ENCODE data around the gene SSTR3.
"Not testable (repeated sequence)": the region's sequence is repeated elsewhere in the genome, so short reads cannot be mapped to it uniquely, and the experiment has no call there.

Gene SSTR3

GRCh38 chr22:37178350-37179125, 33.7 kb downstream of the SSTR3 start:
- DNase-seq = no peak

- DNase-seq = no peak
Measured at GRCh38 chr22:37177755-37178154, 34.5 kb downstream of the SSTR3 start.

DNA sequence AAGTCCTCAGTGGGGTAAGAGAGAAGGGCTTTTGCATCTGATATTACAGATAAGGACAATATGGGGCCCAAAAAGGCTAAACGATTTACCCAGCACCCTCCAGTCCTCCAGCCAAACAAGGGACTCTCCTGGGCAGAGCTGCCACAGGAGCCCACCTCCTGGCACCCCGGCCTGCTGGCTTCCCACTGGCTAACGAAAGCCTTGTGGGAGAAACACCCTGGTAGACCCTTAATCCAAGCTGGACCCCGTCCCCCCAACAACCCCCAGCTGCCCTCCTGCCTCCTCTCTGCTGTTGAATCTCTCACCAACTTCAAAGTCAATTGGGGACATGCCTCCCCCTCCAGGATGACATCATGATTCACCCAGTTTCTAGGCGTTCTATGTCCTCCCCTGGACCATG, 35.1 kb downstream of the SSTR3 start:
- no peak for DNase-seq

DNA sequence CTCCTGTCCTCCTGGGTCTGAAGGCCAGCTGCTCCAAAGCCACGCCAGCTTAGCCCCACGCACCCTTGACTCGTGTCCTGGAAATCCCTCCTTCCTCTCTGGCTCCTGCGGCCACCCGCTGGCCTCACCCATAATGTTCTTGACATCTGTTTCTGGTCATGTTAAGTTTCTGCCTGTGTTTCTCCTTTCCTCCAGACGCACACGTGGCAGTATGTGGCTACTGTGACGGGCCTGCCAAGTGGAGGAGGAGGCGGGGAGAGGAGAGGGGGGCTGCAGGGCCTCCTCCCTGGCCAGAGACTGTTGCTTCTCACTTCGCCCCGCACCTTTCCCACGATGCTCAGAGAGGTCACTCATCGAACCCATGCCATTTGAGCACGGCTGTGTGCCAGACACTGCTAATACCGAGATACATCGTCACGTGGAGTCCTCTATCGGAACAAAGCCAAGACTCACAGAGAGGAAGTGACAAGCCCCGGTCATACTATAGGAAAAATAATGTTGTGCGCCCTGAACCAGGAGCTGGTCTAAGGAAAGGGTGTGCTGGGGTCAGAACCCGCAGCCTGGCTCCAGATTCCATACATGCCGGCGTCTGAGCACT, 35.7 kb downstream of the SSTR3 start:
- DNase-seq = no peak

DNA sequence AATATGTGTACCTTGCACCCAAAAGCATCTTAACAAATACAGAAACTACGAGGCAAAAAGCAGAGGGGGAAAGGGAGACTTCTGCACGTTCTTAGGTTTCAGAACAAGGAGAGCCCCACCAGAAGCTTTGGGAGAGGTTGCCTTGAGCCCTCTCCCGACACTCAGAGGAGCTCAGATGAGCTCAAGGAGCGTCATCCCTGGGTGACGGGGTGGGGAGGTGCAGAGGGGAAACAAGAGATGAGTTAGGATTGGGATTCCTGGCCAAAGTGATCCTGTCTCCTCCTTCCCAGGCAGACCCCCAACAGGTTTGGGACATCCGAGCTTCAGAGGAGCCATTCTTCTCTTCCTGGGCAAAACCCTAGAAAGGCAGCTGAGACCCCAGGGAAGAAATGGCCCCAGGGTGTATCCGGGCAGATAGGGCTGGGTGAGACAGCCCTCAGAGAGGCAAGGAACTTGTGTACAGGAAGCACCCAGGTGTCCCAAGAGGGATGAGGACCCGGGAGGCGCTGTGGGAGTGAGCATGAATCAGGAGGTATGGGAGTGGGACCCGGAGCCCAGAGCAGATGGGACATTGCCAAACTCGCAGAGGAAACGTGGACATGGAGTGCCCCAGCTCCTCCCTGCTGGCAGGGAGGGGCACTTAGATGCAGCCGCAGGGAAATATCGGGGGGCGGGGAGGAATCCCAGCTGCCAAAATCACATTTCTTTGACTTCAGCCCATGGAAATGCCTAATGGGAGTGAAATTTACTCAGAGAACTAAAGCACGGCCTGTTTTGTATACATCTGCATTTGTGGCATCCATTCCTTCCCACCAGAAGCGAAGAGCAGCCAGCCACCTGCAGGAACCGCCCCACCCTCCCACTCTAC, 36.6 kb downstream of the SSTR3 start:
- no peak for DNase-seq

DNA sequence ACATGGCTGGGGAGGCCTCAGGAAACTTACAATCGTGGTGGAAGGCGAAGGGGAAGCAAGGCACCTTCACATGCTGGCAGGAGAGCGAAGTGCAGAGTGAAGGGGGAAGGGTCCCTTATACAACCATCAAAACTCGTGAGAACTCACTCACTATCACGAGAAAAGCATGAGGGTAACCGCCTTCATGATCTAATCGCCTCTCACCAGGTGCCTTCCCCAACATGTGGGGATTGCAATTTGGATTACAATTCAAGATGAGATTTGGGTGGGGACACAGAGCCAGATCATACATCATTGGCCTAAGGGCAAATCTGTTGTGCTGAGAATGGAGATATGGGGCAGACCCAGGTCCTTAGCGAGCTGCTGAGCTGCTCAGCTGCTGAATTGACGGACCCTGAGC, 37.3 kb downstream of the SSTR3 start:
- DNase-seq = no peak

- no peak for DNase-seq
Measured at GRCh38 chr22:37173709-37174108, 38.6 kb downstream of the SSTR3 start.

DNA sequence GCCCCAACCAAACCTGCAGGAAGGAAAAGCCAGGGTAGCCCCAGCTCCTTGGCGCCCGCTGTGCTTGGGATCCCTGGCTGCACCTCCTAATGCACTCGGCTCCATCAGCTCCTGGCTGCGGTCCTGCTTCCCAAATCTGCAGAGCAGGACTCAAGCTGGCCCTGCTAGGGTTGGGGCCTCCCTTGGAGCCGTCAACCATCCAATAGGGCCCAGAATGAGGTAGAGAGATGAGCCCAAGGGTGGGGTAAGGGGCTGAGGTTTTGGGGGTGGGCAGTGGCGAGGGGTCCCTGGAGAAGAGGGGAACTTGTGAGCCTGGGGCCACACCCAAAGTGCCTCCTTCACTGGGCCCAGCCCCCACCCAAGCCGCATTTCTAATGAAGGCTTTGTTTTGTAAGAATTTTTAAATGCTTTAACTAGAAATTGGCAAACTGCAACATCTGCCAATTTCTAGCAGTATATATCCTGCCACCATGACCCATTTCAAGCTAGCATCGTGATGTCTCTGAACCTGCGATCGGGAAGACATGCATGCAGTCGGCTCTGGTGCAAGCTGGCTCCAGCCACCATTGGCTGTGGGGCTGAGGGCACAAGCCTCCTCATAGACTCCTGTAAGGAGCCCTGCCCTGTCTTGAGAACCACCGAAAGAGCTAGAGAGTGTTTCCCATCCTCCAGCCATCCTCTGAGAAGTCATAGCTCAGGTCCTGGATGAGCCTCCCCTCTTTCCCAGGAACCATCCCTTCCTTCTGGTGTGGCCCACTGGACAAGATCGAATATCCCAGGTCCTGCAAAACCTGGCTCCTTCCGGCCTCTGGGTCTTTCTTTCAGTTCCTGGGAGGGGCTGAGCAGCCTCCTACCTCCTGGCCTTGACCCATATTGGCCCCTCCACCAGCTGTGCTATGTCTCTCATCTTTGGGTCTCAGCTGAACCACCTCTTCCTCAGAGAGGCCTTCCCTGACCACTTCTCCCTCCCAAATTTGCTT, 39.7 kb downstream of the SSTR3 start:
- no peak for DNase-seq

DNA sequence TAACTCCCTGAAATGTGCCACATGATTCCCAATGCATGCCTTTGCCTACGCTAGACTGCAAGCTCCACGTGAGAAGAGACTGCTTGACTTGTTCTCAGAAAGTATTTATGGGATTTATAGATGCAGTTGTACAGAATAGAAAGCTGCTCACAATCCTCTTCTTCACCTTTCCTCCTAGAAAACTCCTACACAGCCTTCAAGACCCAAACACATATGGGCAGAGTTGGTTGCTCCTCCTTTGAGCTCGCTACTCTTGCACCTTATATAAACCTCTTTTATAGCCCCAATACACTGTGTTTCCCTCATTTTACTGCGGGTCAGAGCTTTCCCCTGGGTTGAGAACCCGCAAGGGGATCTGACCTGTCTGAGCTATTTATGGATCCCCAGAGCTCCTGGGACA, 40.6 kb downstream of the SSTR3 start:
- DNase-seq = no peak

DNA sequence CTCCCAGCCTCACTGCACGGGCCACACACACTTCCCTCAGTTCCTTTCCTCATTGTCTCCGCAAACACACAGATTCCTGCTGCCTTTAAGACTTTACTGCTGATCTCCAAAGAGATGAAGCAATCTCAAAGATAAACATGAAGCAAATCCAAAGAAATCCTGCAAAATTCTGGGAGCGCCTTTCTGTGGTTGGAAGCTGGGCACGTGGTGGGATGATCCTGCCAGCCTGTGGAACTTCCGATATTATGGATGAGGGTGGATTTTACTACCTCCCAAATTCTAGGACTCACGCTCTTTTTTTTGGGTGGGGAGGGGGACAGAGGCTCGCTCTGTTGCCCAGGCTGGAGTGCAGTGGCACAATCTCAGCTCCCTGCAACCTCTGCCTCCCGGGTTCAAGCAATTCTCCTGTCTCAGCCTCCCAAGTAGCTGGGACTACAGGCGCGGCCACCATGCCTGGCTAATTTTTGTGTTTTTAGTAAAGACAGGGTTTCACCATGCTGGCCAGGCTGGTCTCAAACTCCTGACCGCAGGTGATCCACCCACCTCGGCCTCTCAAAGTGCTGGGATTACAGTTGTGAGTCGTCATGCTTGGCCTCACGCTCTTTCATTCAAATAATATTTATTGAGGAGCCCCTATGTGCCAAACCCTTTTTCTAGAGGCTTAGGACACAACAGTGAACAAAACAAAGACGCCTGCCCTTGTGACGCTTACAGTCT, 41.4 kb downstream of the SSTR3 start:
- DNase-seq = not testable (repeated sequence)

GRCh38 chr22:37169947-37170688, 42.2 kb downstream of the SSTR3 start:
- DNase-seq = no peak

- no peak for DNase-seq
Measured at GRCh38 chr22:37169406-37169805, 42.9 kb downstream of the SSTR3 start.

GRCh38 chr22:37167981-37168647, 44.2 kb downstream of the SSTR3 start:
- no peak for DNase-seq

DNA sequence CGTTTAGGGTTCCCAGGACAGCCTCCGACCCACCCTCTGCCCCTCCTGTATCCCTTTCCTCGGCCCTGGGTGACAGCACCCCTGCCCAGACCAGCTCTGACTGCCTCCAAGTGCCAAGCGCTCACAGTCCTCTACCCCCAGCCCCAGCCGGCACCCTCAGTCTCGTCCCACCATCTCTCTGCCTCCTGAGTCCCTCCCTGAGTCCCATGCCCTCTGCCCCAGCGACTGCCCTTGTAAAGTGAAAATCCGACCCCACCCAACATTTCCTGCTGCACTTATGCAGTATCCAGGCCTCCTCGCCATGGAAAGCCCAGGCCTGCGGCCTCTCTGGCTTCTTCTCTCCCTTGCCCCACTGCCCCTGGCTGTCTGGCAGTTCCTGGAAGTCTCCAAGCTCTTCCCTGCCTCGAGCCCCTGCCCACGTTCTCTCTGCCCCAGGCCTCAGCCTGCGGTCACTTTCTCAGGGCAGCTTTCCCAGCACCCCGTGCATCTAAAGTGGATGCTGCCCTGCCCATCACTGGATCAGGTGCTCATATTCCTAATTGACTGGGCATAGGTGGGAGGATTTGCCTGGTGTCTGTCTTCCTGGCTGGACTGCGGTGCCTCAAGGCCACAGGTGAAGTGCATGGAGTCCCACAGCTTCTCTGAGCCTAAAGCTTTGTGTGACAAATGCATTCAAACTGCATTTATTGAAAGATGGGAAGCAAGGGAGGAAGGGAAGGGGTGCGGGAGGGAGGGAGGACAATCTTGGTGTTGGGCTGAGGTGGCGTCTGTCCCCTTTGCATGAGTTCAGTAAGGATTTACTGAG, 44.9 kb downstream of the SSTR3 start:
- no peak for DNase-seq

DNA sequence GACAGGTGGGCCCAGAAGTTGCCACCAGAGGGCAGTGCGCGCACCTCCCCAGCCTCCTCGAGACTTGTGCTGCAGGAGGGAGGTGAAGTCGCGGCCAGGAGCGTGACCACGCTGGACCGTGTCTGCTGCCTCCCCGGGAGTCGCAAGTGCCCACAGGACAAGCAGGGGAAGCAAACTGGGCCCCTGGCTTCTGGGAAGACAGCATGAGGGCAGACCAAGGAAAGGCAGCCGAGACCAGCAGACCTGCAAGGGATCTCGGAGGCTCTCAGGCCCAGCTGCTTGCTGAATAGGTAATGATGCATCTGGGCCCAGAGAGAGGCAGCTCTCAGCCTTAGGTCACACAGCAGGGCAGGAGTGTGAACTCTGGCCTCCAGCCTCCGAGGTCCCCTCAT, 45.6 kb downstream of the SSTR3 start:
- DNase-seq = peak; percentile 76 to 84

DNA sequence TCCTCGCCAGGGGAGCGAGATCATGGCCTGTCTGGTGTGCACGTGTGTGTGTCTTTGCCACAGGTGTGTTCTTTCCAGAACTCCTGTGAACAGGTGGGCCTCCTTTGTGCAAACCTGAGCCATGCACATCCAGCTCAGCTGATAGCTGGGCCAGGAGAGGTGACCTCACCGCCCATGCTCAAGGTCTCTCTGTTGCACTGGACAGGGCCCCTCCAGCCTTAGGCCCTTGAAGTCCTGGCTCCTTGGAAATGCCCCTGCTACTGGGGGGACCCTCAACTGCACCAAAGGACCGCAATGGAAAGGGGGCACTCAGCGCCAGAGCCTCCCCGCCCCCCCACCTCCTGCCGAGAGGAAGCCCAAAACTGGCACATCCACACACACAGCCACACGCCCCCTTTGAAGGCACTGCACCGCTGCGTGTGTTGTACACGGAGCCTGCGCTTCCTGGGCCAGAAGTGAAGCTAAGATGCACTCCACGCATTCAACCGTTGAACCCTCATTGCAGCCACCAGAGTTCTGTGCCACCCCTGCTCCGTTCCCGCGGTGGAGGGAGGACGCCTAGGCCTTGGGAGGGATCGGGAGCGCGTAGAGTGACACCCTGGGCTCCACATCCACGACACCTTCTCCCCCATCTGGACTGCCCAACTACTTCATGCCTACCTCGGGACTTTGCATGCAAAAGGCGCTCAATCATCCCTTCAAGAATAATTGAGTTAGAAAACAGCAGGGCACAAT, 46.2 kb downstream of the SSTR3 start:
- no peak for DNase-seq

- no peak for DNase-seq
Measured at GRCh38 chr22:37165066-37165465, 47.2 kb downstream of the SSTR3 start.

GRCh38 chr22:37164505-37164887, 47.8 kb downstream of the SSTR3 start:
- no peak for DNase-seq
